B cell (primary cell): ENCODE measurements around the gene TP53I13. TPM values are rescaled to one million over a fixed set of nuclear protein-coding genes. Genes with fewer than 3 reads are reported as not detected.

Experiments
- ATAC-seq: fragments of 200-7000 bp; cut with Tn5 transposase; one replicate; pipeline ENCODE4 v1.10.0; 2021; ENCODE audit warnings: low read depth, mild to moderate bottlenecking, moderate number of reproducible peaks, moderate library complexity
- CTCF ChIA-PET: fragments of 350-600 bp; sonication (Branson Sonifier 250); formaldehyde crosslinking; loops from one replicate; lab custom pipeline; 2021; ENCODE audit warnings: antibody characterized with exemption, inconsistent platforms; lab: Charles Lee
- POLR2A ChIA-PET: fragments of 350-600 bp; sonication (Branson Sonifier 250); formaldehyde crosslinking; loops from one replicate; lab custom pipeline; 2021; ENCODE audit warnings: antibody characterized with exemption; lab: Charles Lee
- DNase-seq: peaks from one replicate; pipeline ENCODE4 v3.0.0; 2013
- H2AFZ ChIP-seq: 2 replicates; pipeline ENCODE4 v1.6.1; 2012; ENCODE audit warnings: mild to moderate bottlenecking, low read depth, low read length; ENCODE audit not compliant: insufficient read depth, poor library complexity, severe bottlenecking
- H3K27ac ChIP-seq, 2 donors: 1 replicate in 1 of 2; 2 replicates in 1 of 2; pipeline ENCODE4 v1.5.1; 2012 to 2013; ENCODE audit warnings: low read length in 2 of 2, mild to moderate bottlenecking in 2 of 2, moderate library complexity in 1 of 2
- H3K27me3 ChIP-seq, 4 experiments: fragments of 200-600 bp in 1 of 4; sonication (generic) in 1 of 4; replicated peaks in 1 of 4; 1 replicate in 2 of 4; 2 replicates in 2 of 4; pipeline versions ENCODE4 v1.6.1 to v1.7.0; 2013 to 2016; ENCODE audit warnings: low read length in 3 of 4, mild to moderate bottlenecking in 2 of 4, mixed read lengths in 1 of 4, moderate library complexity in 1 of 4; ENCODE audit not compliant: insufficient read depth in 4 of 4, control insufficient read depth in 3 of 4; ENCODE audit errors: control extremely low read depth in 1 of 4
- H3K36me3 ChIP-seq, 2 experiments: replicated peaks in 1 of 2; 1 replicate in 1 of 2; 2 replicates in 1 of 2; pipeline versions ENCODE4 v1.6.1 to v1.7.1; 2013; ENCODE audit warnings: low read length in 1 of 2; ENCODE audit not compliant: insufficient read depth in 2 of 2, control insufficient read depth in 1 of 2; ENCODE audit errors: control extremely low read depth in 1 of 2, extremely low read depth in 1 of 2
- H3K4me1 ChIP-seq, 2 donors: fragments of 200-600 bp in 1 of 2; sonication (generic) in 1 of 2; 1 replicate in 1 of 2; 2 replicates in 1 of 2; pipeline versions ENCODE4 v1.5.1 to v1.6.1; 2013 to 2017; ENCODE audit warnings: low read length in 2 of 2; ENCODE audit not compliant: control insufficient read depth in 2 of 2, insufficient read depth in 2 of 2
- H3K4me2 ChIP-seq: replicated peaks from 2 replicates; pipeline ENCODE3; 2012; ENCODE audit warnings: mild to moderate bottlenecking, low read depth, low read length; ENCODE audit not compliant: poor library complexity, severe bottlenecking
- H3K4me3 ChIP-seq, 5 experiments: fragments of 200-600 bp in 1 of 5; sonication (generic) in 1 of 5; 1 replicate in 3 of 5; 2 replicates in 2 of 5; pipeline versions ENCODE4 v1.5.1 to v1.7.0; 2011 to 2016; ENCODE audit warnings: low read length in 4 of 5, mild to moderate bottlenecking in 4 of 5, low read depth in 2 of 5, control low read depth in 1 of 5, moderate library complexity in 1 of 5; ENCODE audit not compliant: insufficient read depth in 1 of 5; ENCODE audit errors: control extremely low read depth in 1 of 5, extremely low read depth in 1 of 5
- H3K79me2 ChIP-seq: fragments of 200-600 bp; sonication (generic); one replicate; pipeline ENCODE4 v1.6.0; 2016; ENCODE audit warnings: low read length; ENCODE audit not compliant: control insufficient read depth, insufficient read depth
- H3K9ac ChIP-seq: fragments of 200-600 bp; sonication (generic); 2 replicates; pipeline ENCODE4 v1.6.1; 2017; ENCODE audit warnings: mild to moderate bottlenecking, low read length, moderate library complexity
- H3K9me3 ChIP-seq, 3 donors: one replicate each; pipeline versions ENCODE4 v1.6.1 to v1.7.1; 2013; ENCODE audit warnings: low read length in 2 of 3; ENCODE audit not compliant: control insufficient read depth in 2 of 3, insufficient read depth in 1 of 3; ENCODE audit errors: control extremely low read depth in 1 of 3
- H4K20me1 ChIP-seq: 2 replicates; pipeline ENCODE4 v1.6.0; 2012; ENCODE audit warnings: mild to moderate bottlenecking, low read length; ENCODE audit not compliant: insufficient read depth, control insufficient read depth, poor library complexity, severe bottlenecking
- H3K27ac Mint-ChIP-seq: one replicate; pipeline ENCODE4 v1.8.0; 2021; ENCODE audit warnings: mixed read lengths
- H3K27me3 Mint-ChIP-seq: one replicate; pipeline ENCODE4 v1.8.0; 2021; ENCODE audit warnings: mixed read lengths
- H3K4me1 Mint-ChIP-seq: one replicate; pipeline ENCODE4 v1.8.0; 2021; ENCODE audit warnings: mixed read lengths
- H3K4me3 Mint-ChIP-seq: one replicate; pipeline ENCODE4 v1.8.0; 2021; ENCODE audit warnings: mixed read lengths
- H3K9me3 Mint-ChIP-seq: one replicate; pipeline ENCODE4 v1.8.0; 2022; ENCODE audit warnings: mixed read lengths; ENCODE audit not compliant: insufficient read depth
- CTCF ChIP-seq: fragments of 200-600 bp; IDR thresholded peaks from one replicate; pipeline ENCODE4 v1.8.0; 2022; ENCODE audit warnings: antibody characterized with exemption, mild to moderate bottlenecking
- EZH2 ChIP-seq: IDR thresholded peaks from 2 replicates; pipeline ENCODE4 v1.6.1; 2012; ENCODE audit warnings: borderline replicate concordance, low read depth, mild to moderate bottlenecking, moderate library complexity, low read length; ENCODE audit not compliant: insufficient read depth, poor library complexity, severe bottlenecking
- WGBS: methylation state at CpG from one replicate; pipeline ENCODE4 v1.1.5; 2013; ENCODE audit warnings: missing lambda C conversion rate; ENCODE audit not compliant: insufficient coverage; 5-methylcytosine and 5-hydroxymethylcytosine counted together
- intact Hi-C: fragments of 100-400 bp; cut with micrococcal nuclease; formaldehyde crosslinking; loops from one replicate; pipeline ENCODE4 v1.10.0; 2022
- polyA plus RNA-seq: library from polyadenylated mRNA; depleted of rRNA; stranded (reverse); fragments of >200 nt; gene quantifications from 2 replicates; pipeline ENCODE4 v1.2.3, GENCODE V29; 2012
- total RNA-seq, 2 donors: library from RNA; stranded (reverse); fragments of 120-200 nt in 1 of 2; gene quantifications; 1 replicate in 1 of 2; 2 replicates in 1 of 2; pipeline versions ENCODE4 v1.2.3 to v1.2.4, GENCODE V29; 2013 to 2022

Gene TP53I13
- total and polyA plus RNA-seq, 2 donors (not counting 1 experiment from before 2014, with no cell fraction given), result 224 to 287 TPM

GRCh38 chr17:29591737-29592608 lies 23.5 kb downstream of the TP53I13 start:
- peak overlapping the region; percentile 99 for H2AFZ ChIP-seq
- H4K20me1 ChIP-seq, result peaks cover 14% of the 10 kb centered on the region
- Mint-ChIP-seq H3K4me1 (peaks cover 50% of the 10 kb centered on the region), H3K27me3 (no peaks in the 10 kb centered on the region), H3K4me3 (peak overlapping the region; percentile 91), H3K9me3 (no peaks in the 10 kb centered on the region), H3K27ac (peak overlapping the region; percentile 73)
- ChIA-PET CTCF (interaction anchor here (0.6 to 4.7 kb wide), 32 partner anchors 8 to 503 kb away, joined by 3 to 126 read pairs (median 4); partner anchors contain the start of genes ABHD15 and TP53I13), POLR2A (interaction anchor here (0.6 to 3.0 kb wide), 7 partner anchors 7 to 470 kb away, joined by 3 to 18 read pairs (median 5); partner anchors contain the start of gene TP53I13)
- H3K79me2 ChIP-seq, result peaks cover 30% of the 10 kb centered on the region
- WGBS, result 30% methylated on average over 8 of the region's 25 CpGs
- intact Hi-C loops, result loop anchor here (1.0 to 5.0 kb wide), 3 partner anchors 12 to 170 kb away; no protein-coding TSS in a partner anchor
- DNase-seq (peak; percentile 82), ATAC-seq (peak; percentile 50)
- peaks cover 0 to 7% (median 2%) of the 10 kb centered on the region in 4 experiments for H3K27me3 ChIP-seq
- H3K4me3 ChIP-seq, result peak overlapping the region in 4 of 5 experiments; percentile 31 to 75 (median 53)
- H3K9ac ChIP-seq, result peak overlapping the region; percentile 85
- H3K4me1 ChIP-seq, result peaks cover 50 to 60% of the 10 kb centered on the region in 2 donors
- H3K36me3 ChIP-seq, result no peaks in the 10 kb centered on the region
- no peak overlapping the region for H3K27ac ChIP-seq
- TF ChIP-seq CTCF (peak; percentile 97), EZH2 (no peak)
- peak overlapping the region; percentile 99 for H3K4me2 ChIP-seq
- H3K9me3 ChIP-seq, result peaks cover 0 to 2% (median 0%) of the 10 kb centered on the region in 3 donors
